WTC11 (cell line): Measurements from ENCODE around the gene MSL3B.

Experiments used
- ATAC-seq: fragments of 200-7000 bp; cut with Tn5 transposase; 2 replicates; pipeline ENCODE4 v1.10.0; 2021; ENCODE audit warnings: mild to moderate bottlenecking, moderate library complexity
- CTCF ChIA-PET: fragments of 300-600 bp; sonication (Branson Sonifier 250); formaldehyde crosslinking; loops from one replicate; lab custom pipeline; 2021; ENCODE audit warnings: antibody characterized with exemption; lab: Charles Lee
- POLR2A ChIA-PET: fragments of 350-600 bp; sonication (Branson Sonifier 250); formaldehyde crosslinking; loops from one replicate; lab custom pipeline; 2021; ENCODE audit warnings: antibody characterized with exemption; lab: Charles Lee
- DNase-seq: peaks from one replicate; pipeline ENCODE4 v3.0.0; 2021; ENCODE audit warnings: low spot score
- H3K27ac Mint-ChIP-seq: 2 replicates; pipeline ENCODE4 v1.8.0; 2021; ENCODE audit warnings: mixed read lengths
- H3K27me3 Mint-ChIP-seq: 2 replicates; pipeline ENCODE4 v1.8.0; 2021; ENCODE audit warnings: low read depth, mild to moderate bottlenecking, moderate library complexity, mixed read lengths
- H3K36me3 Mint-ChIP-seq: 2 replicates; pipeline ENCODE4 v1.8.0; 2021; ENCODE audit warnings: mixed read lengths
- H3K4me1 Mint-ChIP-seq: 2 replicates; pipeline ENCODE4 v1.8.0; 2022; ENCODE audit warnings: mixed read lengths
- H3K4me3 Mint-ChIP-seq: 2 replicates; pipeline ENCODE4 v1.8.0; 2021; ENCODE audit warnings: mild to moderate bottlenecking, moderate library complexity, mixed read lengths
- H3K9me3 Mint-ChIP-seq: 2 replicates; pipeline ENCODE4 v1.8.0; 2021; ENCODE audit warnings: mixed read lengths
- FOXP1 ChIP-seq: sonication (generic); formaldehyde crosslinking; IDR thresholded peaks from 2 replicates; pipeline ENCODE4 v1.8.0; 2022; ENCODE audit warnings: missing genetic modification reagents, mild to moderate bottlenecking, moderate library complexity, borderline replicate concordance
- IRF2 ChIP-seq: sonication (generic); formaldehyde crosslinking; IDR thresholded peaks from 2 replicates; pipeline ENCODE4 v1.8.0; 2022; ENCODE audit warnings: low read depth, missing genetic modification reagents, borderline replicate concordance
- NFYB ChIP-seq: sonication (generic); formaldehyde crosslinking; conservative IDR thresholded peaks from 2 replicates; pipeline ENCODE4 v1.8.0; 2022; ENCODE audit warnings: low read depth, missing genetic modification reagents
- ZNF671 ChIP-seq: fragments of 250-450 bp; sonication (Bioruptor Pico); IDR thresholded peaks from 2 replicates; pipeline ENCODE4 v1.8.0; 2021; ENCODE audit warnings: mild to moderate bottlenecking
- TF ChIP-seq, protein P1 (sequence below): sonication (generic); formaldehyde crosslinking; IDR thresholded peaks from 2 replicates; pipeline ENCODE4 v1.8.1; 2022; ENCODE audit warnings: low read depth, missing genetic modification reagents, borderline replicate concordance
- TF ChIP-seq, protein P2 (sequence below): fragments of 200-600 bp; IDR thresholded peaks from 2 replicates; pipeline ENCODE4 v1.8.0; 2022; ENCODE audit warnings: antibody characterized with exemption
- TF ChIP-seq, protein P3 (sequence below): fragments of 250-450 bp; sonication (Bioruptor Pico); conservative IDR thresholded peaks from 2 replicates; pipeline ENCODE4 v1.9.0; 2021; ENCODE audit warnings: mild to moderate bottlenecking
- TF ChIP-seq, protein P4 (sequence below): sonication (generic); formaldehyde crosslinking; IDR thresholded peaks from 2 replicates; pipeline ENCODE4 v1.8.0; 2023; ENCODE audit warnings: missing genetic modification reagents
- TF ChIP-seq, protein P5 (sequence below): sonication (generic); formaldehyde crosslinking; IDR thresholded peaks from 2 replicates; pipeline ENCODE4 v1.8.0; 2023; ENCODE audit warnings: mild to moderate bottlenecking, missing genetic modification reagents
- TF ChIP-seq, protein P6 (sequence below): sonication (generic); formaldehyde crosslinking; IDR thresholded peaks from 2 replicates; pipeline ENCODE4 v1.8.1; 2022; ENCODE audit warnings: mild to moderate bottlenecking, missing genetic modification reagents, moderate library complexity, borderline replicate concordance
- TF ChIP-seq, protein P7 (sequence below): sonication (generic); formaldehyde crosslinking; IDR thresholded peaks from 2 replicates; pipeline ENCODE4 v1.8.0; 2022; ENCODE audit warnings: mild to moderate bottlenecking, missing genetic modification reagents

MSL3B gene

DNA sequence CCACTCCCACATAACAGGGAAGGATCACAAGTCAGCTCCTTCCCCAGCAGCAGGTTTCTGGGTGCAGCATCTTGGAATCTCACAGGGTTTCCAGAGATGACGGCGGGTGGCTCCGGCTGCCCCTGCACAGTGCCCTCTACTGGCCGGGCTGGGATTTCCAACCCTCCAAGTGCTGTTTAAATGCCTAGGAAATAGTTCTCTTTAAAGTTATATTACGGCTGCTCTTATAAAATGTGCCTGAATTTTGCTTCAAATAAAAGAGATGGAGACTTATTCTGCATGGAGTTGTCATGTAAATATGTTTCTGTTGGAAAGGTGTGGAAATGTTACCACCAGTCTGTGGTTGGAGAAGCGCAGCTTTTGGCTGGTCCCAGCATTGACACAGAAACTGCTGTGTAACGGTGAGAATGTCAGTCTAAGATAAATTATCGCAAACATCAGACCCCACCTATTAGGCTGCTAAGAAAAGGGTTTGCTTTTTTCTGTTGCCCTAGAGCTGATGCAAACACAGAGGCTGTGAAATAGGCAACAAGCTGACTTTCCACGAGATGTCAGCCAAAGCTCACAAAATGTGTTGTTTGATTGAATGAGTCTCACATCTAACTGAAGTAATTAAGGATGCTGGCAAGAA is 10.6 kb downstream of the MSL3B start:
- DNase-seq, result peak; percentile 74
- no peak overlapping the region for H3K4me3 Mint-ChIP-seq
- no peak for TF ChIP-seq FOXP1
- TF ChIP-seq, protein P1, sequence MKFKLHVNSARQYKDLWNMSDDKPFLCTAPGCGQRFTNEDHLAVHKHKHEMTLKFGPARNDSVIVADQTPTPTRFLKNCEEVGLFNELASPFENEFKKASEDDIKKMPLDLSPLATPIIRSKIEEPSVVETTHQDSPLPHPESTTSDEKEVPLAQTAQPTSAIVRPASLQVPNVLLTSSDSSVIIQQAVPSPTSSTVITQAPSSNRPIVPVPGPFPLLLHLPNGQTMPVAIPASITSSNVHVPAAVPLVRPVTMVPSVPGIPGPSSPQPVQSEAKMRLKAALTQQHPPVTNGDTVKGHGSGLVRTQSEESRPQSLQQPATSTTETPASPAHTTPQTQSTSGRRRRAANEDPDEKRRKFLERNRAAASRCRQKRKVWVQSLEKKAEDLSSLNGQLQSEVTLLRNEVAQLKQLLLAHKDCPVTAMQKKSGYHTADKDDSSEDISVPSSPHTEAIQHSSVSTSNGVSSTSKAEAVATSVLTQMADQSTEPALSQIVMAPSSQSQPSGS, result no peak
- TF ChIP-seq, protein P2, sequence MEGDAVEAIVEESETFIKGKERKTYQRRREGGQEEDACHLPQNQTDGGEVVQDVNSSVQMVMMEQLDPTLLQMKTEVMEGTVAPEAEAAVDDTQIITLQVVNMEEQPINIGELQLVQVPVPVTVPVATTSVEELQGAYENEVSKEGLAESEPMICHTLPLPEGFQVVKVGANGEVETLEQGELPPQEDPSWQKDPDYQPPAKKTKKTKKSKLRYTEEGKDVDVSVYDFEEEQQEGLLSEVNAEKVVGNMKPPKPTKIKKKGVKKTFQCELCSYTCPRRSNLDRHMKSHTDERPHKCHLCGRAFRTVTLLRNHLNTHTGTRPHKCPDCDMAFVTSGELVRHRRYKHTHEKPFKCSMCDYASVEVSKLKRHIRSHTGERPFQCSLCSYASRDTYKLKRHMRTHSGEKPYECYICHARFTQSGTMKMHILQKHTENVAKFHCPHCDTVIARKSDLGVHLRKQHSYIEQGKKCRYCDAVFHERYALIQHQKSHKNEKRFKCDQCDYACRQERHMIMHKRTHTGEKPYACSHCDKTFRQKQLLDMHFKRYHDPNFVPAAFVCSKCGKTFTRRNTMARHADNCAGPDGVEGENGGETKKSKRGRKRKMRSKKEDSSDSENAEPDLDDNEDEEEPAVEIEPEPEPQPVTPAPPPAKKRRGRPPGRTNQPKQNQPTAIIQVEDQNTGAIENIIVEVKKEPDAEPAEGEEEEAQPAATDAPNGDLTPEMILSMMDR, result peak; percentile 77
- H3K9me3 Mint-ChIP-seq, result peaks cover 12% of the 10 kb centered on the region
- CTCF ChIA-PET, result interaction anchor here (0.6 to 2.0 kb wide), 15 partner anchors 8 to 1056 kb away, joined by 3 to 13 read pairs (median 4); partner anchors contain the start of genes MSL3B and TRPM8
- POLR2A ChIA-PET, result no interaction called here
- no peak overlapping the region for H3K27ac Mint-ChIP-seq
- ATAC-seq, result peak; percentile 14; the same call in 1 of the 2 replicates
- H3K27me3 Mint-ChIP-seq, result no peaks in the 10 kb centered on the region
- H3K4me1 Mint-ChIP-seq, result peaks cover 36% of the 10 kb centered on the region
- H3K36me3 Mint-ChIP-seq, result peaks cover 20% of the 10 kb centered on the region

DNA sequence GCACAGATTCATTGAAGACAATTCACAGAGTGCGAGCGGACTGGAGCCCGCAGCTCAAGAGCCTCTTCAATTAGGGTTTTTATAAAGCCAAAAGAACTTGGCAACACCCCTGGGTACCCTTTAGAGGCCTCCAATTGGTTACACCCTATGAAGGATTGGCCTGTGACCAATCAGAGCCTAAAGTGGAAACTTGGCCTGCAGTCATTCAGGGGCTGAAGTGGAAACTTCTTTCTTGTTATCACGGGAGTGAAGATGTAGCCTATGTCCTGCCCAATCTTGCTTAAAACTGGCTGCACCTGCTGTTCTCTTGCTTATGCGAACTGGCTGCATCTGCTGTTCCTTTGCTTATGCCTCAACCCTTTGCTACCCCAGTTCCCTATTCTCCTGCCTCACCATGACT is 12.0 kb downstream of the MSL3B start:
- POLR2A ChIA-PET, result no interaction called here
- ATAC-seq, result no peak
- no peaks in the 10 kb centered on the region for H3K27me3 Mint-ChIP-seq
- peaks cover 35% of the 10 kb centered on the region for H3K4me1 Mint-ChIP-seq
- H3K36me3 Mint-ChIP-seq, result peaks cover 23% of the 10 kb centered on the region
- TF ChIP-seq NFYB (CRISPR knock-in tag), result 0 out of 2 replicates have a peak, but pooled peaks have one; percentile 29
- TF ChIP-seq, protein P3, sequence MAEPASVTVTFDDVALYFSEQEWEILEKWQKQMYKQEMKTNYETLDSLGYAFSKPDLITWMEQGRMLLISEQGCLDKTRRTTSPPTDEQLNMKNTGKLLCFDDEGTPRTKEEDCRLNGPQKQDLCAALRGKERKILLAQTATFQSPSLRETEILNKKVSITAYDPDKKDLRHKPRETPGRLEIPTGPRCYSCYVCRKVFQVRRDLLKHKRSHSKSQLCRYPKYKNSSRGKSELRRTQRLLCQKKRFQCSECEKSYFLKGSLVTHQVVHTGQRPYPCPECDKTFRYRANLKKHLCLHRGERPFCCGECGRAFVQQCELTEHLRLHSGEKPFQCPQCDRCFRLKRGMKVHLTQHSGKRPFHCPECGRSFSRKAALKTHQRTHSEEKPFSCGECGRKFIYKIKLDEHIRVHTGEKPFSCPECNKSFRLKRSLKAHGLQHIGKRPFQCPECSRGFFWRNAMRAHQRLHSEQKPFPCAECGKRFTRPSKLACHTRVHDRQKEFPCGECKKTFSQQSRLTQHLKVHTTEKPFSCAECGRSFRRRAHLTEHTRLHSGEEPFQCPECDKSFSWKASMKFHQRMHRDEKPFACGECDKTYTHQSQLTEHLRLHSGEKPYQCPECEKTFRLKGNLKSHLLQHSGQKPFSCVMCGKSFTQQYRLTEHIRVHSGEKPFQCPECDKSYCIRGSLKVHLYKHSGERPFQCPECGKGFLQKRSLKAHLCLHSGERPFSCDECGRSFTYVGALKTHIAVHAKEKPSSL (CRISPR knock-in tag), result no peak
- DNase-seq, result no peak
- H3K9me3 Mint-ChIP-seq, result no peaks in the 10 kb centered on the region
- no peak overlapping the region for H3K27ac Mint-ChIP-seq
- H3K4me3 Mint-ChIP-seq, result peak overlapping the region; percentile 100
- CTCF ChIA-PET, result interaction anchor here (1.1 to 2.0 kb wide), 5 partner anchors 8 to 35 kb away, joined by 3 to 13 read pairs (median 5); partner anchors contain the start of gene MSL3B

DNA sequence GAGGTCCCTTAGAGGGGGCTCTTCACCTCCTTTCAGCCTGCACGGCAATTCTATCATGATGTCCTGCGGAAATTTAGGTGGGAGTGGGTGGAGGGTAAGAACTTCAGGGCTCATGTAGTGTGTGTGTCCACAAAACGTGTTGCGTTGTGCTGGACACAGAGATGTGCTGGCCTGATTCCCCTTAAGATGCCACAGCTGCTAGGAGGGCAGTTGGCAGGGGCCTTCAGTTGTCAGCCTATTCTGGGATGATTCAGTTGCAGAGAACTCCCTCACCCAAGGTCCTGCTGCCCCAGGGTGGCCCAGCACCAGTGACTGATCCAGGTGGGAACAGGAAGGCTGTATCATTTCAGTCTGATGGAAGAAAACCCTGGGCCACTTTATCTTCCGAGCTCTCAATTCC is 12.8 kb downstream of the MSL3B start:
- ATAC-seq, result no peak
- POLR2A ChIA-PET, result no interaction called here
- TF ChIP-seq, protein P4, sequence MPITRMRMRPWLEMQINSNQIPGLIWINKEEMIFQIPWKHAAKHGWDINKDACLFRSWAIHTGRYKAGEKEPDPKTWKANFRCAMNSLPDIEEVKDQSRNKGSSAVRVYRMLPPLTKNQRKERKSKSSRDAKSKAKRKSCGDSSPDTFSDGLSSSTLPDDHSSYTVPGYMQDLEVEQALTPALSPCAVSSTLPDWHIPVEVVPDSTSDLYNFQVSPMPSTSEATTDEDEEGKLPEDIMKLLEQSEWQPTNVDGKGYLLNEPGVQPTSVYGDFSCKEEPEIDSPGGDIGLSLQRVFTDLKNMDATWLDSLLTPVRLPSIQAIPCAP, result no peak
- TF ChIP-seq, protein P5, sequence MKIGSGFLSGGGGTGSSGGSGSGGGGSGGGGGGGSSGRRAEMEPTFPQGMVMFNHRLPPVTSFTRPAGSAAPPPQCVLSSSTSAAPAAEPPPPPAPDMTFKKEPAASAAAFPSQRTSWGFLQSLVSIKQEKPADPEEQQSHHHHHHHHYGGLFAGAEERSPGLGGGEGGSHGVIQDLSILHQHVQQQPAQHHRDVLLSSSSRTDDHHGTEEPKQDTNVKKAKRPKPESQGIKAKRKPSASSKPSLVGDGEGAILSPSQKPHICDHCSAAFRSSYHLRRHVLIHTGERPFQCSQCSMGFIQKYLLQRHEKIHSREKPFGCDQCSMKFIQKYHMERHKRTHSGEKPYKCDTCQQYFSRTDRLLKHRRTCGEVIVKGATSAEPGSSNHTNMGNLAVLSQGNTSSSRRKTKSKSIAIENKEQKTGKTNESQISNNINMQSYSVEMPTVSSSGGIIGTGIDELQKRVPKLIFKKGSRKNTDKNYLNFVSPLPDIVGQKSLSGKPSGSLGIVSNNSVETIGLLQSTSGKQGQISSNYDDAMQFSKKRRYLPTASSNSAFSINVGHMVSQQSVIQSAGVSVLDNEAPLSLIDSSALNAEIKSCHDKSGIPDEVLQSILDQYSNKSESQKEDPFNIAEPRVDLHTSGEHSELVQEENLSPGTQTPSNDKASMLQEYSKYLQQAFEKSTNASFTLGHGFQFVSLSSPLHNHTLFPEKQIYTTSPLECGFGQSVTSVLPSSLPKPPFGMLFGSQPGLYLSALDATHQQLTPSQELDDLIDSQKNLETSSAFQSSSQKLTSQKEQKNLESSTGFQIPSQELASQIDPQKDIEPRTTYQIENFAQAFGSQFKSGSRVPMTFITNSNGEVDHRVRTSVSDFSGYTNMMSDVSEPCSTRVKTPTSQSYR (CRISPR knock-in tag), result no peak
- TF ChIP-seq, protein P6, sequence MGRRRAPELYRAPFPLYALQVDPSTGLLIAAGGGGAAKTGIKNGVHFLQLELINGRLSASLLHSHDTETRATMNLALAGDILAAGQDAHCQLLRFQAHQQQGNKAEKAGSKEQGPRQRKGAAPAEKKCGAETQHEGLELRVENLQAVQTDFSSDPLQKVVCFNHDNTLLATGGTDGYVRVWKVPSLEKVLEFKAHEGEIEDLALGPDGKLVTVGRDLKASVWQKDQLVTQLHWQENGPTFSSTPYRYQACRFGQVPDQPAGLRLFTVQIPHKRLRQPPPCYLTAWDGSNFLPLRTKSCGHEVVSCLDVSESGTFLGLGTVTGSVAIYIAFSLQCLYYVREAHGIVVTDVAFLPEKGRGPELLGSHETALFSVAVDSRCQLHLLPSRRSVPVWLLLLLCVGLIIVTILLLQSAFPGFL (CRISPR knock-in tag), result no peak
- no peak for TF ChIP-seq ZNF671 (CRISPR knock-in tag)
- TF ChIP-seq, protein P7, sequence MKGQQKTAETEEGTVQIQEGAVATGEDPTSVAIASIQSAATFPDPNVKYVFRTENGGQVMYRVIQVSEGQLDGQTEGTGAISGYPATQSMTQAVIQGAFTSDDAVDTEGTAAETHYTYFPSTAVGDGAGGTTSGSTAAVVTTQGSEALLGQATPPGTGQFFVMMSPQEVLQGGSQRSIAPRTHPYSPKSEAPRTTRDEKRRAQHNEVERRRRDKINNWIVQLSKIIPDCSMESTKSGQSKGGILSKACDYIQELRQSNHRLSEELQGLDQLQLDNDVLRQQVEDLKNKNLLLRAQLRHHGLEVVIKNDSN (CRISPR knock-in tag), result no peak
- TF ChIP-seq, protein P3 (CRISPR knock-in tag), result no peak
- TF ChIP-seq IRF2 (CRISPR knock-in tag), result no peak

More for the DNA sequence above, 12.8 kb downstream of the MSL3B start:
- no peak overlapping the region for H3K27ac Mint-ChIP-seq
- H3K4me1 Mint-ChIP-seq, result peaks cover 35% of the 10 kb centered on the region
- H3K9me3 Mint-ChIP-seq, result no peaks in the 10 kb centered on the region
- peaks cover 31% of the 10 kb centered on the region for H3K36me3 Mint-ChIP-seq
- CTCF ChIA-PET, result no interaction called here
- peak overlapping the region; percentile 100 for H3K4me3 Mint-ChIP-seq
- no peak for DNase-seq
- H3K27me3 Mint-ChIP-seq, result no peaks in the 10 kb centered on the region
